KOPT-K1 (cell line): ENCODE measurements around the gene NABP1.

Experiments
- H3K27ac ChIP-seq: fragments of 200-600 bp; sonication (generic); 2 replicates; pipeline ENCODE4 v1.5.1; 2016; ENCODE audit warnings: antibody characterized with exemption, mild to moderate bottlenecking, low read depth, low read length; ENCODE audit not compliant: poor library complexity, severe bottlenecking
- H3K36me3 ChIP-seq: fragments of 200-600 bp; sonication (generic); 2 replicates; pipeline ENCODE4 v1.5.1; 2017; ENCODE audit warnings: antibody characterized with exemption, mild to moderate bottlenecking, low read length, moderate library complexity; ENCODE audit not compliant: insufficient read depth
- H3K9me3 ChIP-seq: fragments of 200-600 bp; sonication (generic); 2 replicates; pipeline ENCODE4 v1.5.1; 2017; ENCODE audit warnings: antibody characterized with exemption, low read length, mild to moderate bottlenecking; ENCODE audit not compliant: insufficient read depth, poor library complexity, severe bottlenecking

NABP1 gene

DNA sequence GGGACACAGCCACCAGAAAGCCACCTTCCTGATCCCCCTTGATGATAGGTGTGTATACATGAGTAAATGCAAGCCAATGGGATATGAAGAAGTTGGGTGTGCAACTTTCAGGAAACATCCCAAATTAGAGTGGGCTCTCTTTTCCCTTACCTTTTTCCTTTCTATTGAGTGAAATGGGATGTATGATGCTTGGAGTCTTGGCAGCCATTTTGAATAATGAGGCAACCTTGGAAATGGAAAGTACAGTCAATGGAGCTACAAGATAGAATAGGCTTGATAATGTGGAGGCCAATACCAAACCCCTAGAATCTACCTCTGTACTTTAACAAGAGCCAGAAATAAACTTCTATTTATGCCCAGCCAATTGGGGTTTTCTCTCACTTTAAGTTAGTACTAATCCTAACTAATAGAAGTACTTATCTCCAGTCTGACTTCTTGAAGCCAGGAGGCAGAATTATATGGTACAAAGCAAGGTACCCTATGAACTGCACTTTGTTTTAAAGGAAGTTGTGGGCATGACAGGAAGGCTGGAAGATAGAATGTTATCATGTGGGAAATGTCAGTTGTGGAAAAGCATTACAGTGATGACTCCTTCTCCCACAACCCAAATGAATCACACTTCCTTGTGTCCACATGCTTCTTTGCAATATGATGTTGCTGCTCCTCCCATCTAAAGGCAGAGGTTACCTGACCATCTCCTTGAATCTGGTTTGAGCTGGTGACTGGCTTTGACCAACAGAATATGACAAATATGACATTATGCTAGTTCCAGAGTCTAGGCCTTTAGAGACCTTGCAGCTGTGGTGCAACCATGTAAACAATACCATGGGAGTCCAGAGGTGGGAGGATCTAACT, 12.9 kb upstream of the NABP1 start:
- H3K9me3 ChIP-seq: no peaks in the 10 kb centered on the region
- no peaks in the 10 kb centered on the region for H3K36me3 ChIP-seq
- H3K27ac ChIP-seq: no peak overlapping the region

DNA sequence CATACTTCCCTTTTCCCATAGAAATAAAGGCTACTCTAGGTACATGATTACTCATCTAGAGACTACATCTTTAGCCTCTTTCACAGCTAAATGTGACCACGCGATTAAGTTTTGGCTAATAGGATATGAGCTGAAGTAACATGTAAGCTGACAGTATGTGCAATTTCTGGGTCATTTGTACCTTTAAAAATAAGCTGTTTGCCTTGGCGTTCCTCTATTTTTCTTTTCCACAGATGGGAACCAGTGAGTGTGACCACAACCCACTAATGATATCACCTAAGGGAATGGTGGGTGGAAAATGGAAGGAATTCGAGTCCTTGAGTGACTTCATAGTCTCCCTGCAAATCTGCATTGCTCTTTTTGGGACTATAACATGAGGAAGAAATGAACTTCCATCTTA, 11.7 kb upstream of the NABP1 start:
- Histone ChIP-seq H3K9me3 (no peaks in the 10 kb centered on the region), H3K36me3 (no peaks in the 10 kb centered on the region), H3K27ac (no peak overlapping the region)

DNA sequence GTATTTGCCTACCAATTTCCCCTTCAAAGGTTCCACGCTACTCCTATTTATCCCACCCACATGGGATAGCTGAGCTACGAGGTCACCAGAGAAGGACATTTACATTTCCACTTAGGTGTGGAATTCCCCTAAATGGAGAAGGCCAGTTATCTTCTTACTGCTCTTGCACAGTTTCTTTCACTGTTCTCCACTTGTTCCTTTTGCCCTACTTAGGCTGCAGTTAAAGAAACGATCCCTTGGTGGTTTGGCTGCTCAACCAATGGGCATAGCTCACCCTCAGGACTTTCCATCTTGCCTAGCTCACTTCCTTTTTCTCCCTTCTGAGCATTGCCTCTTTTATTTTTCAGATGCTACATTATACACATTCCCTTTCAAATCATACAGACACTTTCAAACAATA, 11.2 kb upstream of the NABP1 start:
- H3K27ac ChIP-seq: no peak overlapping the region

DNA sequence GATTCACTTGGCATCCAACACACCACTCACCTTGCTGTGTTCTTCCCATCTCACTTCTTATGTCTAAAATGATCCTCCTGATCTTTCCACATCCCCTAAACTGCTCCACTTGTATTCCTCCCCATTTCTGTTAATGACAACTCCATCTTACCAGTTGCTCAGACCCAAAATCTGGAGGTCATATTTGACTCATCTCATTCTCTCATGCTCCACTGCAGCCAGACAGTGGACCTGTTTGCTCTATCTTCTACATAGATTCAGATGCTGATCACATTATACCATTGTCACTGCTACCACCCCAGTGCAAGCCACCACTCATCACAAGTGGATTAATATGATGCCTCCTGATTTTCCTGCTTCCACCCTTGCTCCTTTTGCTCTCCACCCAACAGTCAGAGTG, 7.9 kb upstream of the NABP1 start:
- no peak overlapping the region for H3K27ac ChIP-seq
- peaks cover 6% of the 10 kb centered on the region for H3K9me3 ChIP-seq
- no peaks in the 10 kb centered on the region for H3K36me3 ChIP-seq

More for the DNA sequence above, 11.2 kb upstream of the NABP1 start:
- Histone ChIP-seq H3K36me3 (no peaks in the 10 kb centered on the region), H3K9me3 (no peaks in the 10 kb centered on the region)

DNA sequence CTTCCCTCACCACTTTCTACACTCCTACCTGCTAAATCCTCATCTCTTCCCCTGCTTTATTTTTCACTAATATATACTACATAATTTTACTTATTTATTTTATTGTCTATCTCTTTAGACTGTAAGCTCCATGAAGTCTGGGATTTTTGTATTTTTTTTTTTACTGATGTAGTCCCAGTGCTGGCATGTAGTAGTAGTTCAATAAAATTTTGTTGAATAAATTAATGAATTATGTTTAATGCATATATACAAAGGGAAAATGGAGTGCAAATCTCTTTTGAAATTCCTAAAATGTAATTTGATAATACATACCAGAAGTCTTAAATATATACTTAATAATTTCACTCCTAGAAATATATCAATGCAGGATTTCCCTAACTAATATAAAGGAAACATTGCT, 7.1 kb upstream of the NABP1 start:
- Histone ChIP-seq H3K9me3 (peaks cover 6% of the 10 kb centered on the region), H3K27ac (no peak overlapping the region)

DNA sequence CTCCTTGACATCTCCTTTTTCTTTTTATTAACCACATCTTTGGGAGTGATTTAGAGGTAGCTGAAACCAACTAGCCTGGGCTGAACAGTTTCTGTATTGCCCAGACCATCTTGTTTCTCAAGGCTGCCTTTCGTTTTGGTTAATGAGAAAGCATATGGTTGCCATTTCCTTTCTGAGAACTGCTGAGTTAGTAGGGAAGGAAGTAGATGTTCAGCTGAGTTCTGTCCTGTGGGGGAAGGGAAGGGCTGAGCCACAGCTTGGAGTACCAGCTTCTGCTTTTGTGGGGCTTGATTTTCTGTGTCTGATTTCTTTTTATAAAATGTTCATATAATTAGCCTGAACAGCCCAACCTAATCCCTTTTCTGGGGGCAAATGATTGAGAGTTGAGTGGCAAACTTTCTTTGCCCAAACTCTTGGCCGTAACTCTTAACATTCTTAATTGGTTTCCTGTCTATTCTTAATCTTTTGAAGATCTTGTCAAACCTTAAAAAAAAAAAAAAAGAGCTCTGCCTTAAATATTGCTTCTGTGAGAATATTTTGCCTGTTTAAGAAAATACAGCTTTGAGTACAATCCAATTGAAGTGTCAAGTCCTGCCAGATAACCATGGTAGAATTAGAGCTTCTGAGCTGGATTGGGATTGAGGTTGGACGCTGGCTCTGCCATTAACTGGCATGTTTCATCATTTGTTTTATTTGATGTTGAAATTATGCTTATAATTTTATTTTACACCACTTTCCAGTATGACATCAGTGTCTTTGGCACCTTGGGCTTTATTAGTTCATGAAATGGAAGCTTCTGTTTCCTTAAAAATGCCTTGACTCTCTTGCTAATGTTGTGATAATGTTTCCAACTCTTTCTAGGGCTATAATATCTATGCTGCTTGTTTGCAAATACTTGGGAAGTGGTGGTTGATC, 1.9 kb upstream of the NABP1 start:
- Histone ChIP-seq H3K9me3 (peaks cover 6% of the 10 kb centered on the region), H3K27ac (peak overlapping the region; percentile 96), H3K36me3 (peaks cover 6% of the 10 kb centered on the region; the same call in 1 of the 2 replicates)

More for the DNA sequence above, 7.1 kb upstream of the NABP1 start:
- H3K36me3 ChIP-seq: no peaks in the 10 kb centered on the region

DNA sequence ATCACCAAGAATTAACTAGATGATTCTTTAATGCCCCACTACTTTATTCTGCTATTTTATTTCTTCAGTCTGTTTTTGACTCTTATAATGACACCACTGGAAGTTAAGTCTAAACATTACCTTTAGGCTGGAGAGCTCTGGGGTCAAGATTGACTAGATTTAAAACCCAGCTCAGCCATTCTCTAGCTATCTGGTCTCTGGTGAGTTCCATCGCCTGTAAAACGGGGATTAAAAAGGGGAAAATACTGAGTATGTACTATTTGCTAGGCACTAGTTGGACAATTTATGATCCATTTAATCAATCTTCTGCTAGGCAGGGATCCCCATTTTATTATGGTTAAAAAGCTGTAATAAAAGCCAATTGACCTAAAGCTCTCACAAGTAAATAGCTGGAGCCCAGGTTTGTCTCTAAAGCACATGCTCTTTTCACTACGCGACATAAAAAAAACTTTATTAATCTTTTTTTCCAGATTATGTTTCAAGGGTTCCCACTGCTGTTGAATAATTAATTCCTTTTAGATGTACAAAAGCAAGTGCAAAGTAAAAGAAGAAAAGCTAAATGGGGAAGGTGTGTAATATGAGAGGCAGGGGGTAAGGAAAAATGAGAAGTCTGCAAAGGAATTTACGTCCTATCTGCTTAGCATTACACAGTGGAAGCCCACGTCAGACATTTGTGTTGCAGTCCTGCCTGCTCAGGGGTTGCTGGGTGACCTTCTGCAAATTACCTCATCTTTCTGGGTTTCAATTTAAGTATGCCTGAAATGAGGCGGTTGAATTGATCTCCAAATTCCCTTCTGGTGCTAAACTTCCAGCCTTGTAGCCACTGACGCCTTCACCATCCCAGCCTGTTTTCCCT, 918 bp upstream of the NABP1 start:
- Histone ChIP-seq H3K27ac (peak overlapping the region; percentile 96), H3K9me3 (peaks cover 6% of the 10 kb centered on the region), H3K36me3 (peaks cover 13% of the 10 kb centered on the region)

DNA sequence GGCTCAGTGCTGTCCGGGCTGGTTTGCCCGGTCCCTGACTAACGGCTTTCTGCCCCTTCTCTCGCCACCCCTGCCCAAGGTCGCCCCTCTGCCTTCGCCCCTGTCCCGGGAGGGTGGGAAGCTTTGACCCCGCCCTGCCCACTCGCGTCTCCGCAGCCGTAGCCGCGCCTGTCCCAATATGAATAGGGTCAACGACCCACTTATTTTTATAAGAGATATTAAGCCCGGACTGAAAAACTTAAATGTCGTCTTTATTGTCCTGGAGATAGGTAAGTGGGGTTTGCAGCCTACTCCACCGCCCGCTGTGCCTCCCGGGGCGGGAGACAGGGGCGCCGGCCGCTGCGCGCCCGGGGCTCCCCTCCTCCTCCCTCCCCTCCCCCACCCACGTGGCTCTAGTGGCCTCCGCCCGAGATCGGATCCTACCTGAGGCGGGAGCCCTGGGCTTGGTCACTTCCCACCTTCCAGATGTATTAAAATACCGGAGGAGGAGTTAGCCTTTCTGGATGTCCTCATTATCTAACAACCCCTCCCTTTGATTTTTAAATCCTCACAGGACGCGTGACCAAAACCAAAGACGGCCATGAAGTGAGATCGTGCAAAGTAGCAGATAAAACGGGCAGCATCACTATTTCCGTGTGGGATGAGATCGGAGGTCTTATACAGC, 633 bp downstream of the NABP1 start:
- Histone ChIP-seq H3K9me3 (peaks cover 6% of the 10 kb centered on the region), H3K27ac (peak overlapping the region; percentile 96), H3K36me3 (peaks cover 28% of the 10 kb centered on the region)

DNA sequence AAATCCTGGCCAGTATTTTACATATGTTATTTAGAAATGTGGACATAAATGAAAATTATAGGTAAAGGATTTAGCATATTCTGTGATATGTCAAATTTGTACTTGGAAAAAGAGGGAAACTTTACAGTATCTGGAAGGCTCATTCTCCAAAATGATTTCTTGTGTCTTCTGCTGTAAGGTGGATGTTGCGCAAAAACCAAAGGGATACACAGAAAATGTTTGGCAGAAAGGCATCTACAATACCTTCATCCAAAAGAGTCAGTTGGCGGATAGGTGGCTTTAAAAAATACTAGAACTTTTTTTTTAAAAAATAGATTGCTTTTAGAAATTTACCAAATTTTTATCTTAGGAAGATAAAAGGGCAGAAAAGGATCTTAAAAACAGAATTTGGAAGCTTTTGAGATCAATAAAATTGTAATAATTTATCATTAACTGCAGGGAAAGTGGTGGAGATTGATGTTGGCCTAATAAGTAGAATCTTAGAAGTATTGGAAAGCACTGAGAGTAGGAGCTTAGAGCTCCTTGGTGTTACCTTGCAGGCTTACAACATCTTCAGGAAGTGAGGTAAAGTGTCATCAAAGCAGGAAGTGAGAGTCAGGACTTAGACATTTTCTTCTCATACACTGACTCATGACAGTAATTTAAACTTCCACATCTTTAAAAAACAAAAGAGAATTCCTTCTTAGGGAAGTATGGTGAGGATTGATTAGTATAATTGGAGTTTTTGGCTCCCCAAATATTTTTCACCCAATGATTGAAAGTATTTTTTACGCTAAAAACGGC, 2.1 kb downstream of the NABP1 start:
- H3K27ac ChIP-seq: peak overlapping the region; percentile 36

DNA sequence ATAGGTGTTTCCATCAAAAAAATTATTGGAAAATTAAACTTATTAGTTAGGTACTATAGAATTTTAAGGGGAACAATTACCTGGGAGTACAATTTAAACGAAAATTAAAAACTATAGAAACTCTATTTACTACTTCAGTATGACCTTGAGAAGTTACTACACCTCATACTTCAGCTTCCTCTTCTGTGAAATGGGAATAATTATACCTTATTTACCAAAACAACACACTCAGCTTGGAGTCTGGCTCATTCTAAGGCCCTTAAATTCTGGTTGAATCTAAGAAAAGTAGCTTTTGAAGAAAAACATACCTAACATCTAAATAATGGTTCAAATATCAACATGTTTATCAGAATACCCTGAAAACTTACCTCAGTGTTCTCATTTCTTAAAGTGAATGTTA, 2.7 kb downstream of the NABP1 start:
- peak overlapping the region; percentile 36 for H3K27ac ChIP-seq
- peaks cover 49% of the 10 kb centered on the region for H3K36me3 ChIP-seq
- no peaks in the 10 kb centered on the region for H3K9me3 ChIP-seq

More for the DNA sequence above, 2.1 kb downstream of the NABP1 start:
- Histone ChIP-seq H3K9me3 (no peaks in the 10 kb centered on the region), H3K36me3 (peaks cover 43% of the 10 kb centered on the region)

DNA sequence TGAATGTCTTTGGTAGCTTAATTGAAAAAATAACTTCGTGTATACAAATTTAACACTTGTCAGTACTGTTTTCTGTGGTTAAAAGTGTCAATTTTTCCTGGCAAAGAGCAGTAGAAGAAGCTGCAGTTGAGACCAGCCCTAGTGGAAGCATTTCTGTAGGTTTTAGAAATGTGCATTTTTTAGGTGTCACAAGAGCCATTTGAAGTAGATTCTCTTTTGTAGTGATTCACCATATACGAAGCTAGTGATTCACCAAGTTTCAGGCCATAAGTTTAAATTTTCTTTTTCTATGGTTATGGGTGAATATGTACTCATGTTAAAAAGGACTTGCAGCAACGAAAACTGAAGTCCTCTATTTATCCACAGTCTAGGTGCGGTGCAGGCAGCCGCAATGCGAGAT, 4.2 kb downstream of the NABP1 start:
- Histone ChIP-seq H3K36me3 (peaks cover 64% of the 10 kb centered on the region), H3K27ac (no peak overlapping the region)

DNA sequence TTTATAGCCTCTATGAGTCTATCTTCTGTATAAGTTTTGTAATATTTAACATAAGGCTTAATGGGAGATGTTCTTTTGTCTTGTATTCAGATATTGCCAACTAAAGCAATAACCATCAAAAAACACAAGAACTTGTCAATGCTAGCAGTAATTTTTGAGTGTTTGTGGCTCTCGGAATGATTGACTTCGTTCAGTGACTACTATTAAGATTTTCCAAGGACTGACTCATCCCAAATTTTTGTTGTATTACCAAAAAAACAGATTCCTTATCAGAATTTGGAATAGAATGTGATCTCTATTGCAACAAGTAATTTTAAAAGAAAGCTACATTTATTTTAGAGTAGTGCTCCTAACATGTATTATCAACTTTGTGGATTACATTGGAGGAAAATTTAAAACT, 8.1 kb downstream of the NABP1 start:
- Histone ChIP-seq H3K27ac (no peak overlapping the region), H3K36me3 (peaks cover 76% of the 10 kb centered on the region), H3K9me3 (no peaks in the 10 kb centered on the region)

More for the DNA sequence above, 4.2 kb downstream of the NABP1 start:
- no peaks in the 10 kb centered on the region for H3K9me3 ChIP-seq

DNA sequence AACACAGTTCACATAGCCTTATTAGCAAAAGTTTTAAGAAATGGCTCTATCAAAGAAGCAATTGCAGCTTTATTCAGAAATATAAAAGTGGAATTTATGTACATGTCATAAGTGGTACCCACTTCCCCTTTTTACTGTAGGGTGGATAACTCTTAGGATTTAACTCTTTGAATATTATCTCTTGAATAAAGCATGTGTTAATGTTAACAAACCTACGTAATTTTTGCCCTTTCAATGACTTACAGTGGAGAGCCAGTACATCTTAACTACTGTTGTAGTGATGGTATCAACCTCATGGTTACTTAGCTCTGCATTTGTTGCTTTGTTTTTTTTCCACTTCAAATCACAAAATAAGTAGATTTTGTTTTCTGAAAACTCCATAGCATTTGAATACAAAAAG, 8.8 kb downstream of the NABP1 start:
- Histone ChIP-seq H3K36me3 (peaks cover 71% of the 10 kb centered on the region), H3K27ac (no peak overlapping the region), H3K9me3 (no peaks in the 10 kb centered on the region)
